Transverse colon (tissue), 4 donors: ENCODE data around the gene FAAH2.

Experiments
- CTCF ChIP-seq, 5 experiments: fragments of 200-600 bp in 3 of 5; fragments of 450-650 bp in 2 of 5; sonication (generic) in 3 of 5; IDR thresholded peaks; 1 replicate in 2 of 5; 2 replicates in 3 of 5; pipeline ENCODE4 v1.5.1; 2016 to 2017; ENCODE audit warnings: antibody characterized with exemption in 5 of 5, inconsistent platforms in 3 of 5, mild to moderate bottlenecking in 2 of 5, moderate library complexity in 1 of 5
- POLR2AphosphoS5 ChIP-seq, 3 donors: sonication (generic); formaldehyde crosslinking; IDR thresholded peaks; one replicate each; pipeline ENCODE4 v1.6.1; 2016; ENCODE audit warnings: antibody characterized with exemption in 3 of 3

GRCh38 chrX:57241967-57242366 lies 44.5 kb upstream of the FAAH2 start:
- TF ChIP-seq CTCF (IDR thresholded peaks at IDR 0.05) (no peak), POLR2AphosphoS5 (IDR thresholded peaks at IDR 0.05) (no peak)
